GM21390 (cell line): ENCODE results near the gene TFDP2.
"Not testable (repeated sequence)": the region's sequence is repeated elsewhere in the genome, so short reads cannot be mapped to it uniquely, and the experiment has no call there.

Experiments
- ATAC-seq: cut with Tn5 transposase; IDR thresholded peaks from one replicate; pipeline ENCODE4 v1.9.1; 2021; ENCODE audit not compliant: unreplicated experiment

Gene TFDP2

GRCh38 chr3:141933421-141934300 lies 215.7 kb downstream of the TFDP2 start:
- no peak for ATAC-seq

GRCh38 chr3:141930801-141931200 lies 218.5 kb downstream of the TFDP2 start:
- ATAC-seq = no peak

GRCh38 chr3:141929341-141929995 lies 219.9 kb downstream of the TFDP2 start:
- ATAC-seq = no peak

GRCh38 chr3:141928631-141929270 lies 220.6 kb downstream of the TFDP2 start:
- ATAC-seq = no peak

- ATAC-seq = no peak
Observed at GRCh38 chr3:141926929-141927328, 222.4 kb downstream of the TFDP2 start.

- ATAC-seq = not testable (repeated sequence)
Observed at GRCh38 chr3:141925677-141926076, 223.7 kb downstream of the TFDP2 start.

- ATAC-seq = no peak
Observed at GRCh38 chr3:141921316-141921715, 228.0 kb downstream of the TFDP2 start.

- no peak for ATAC-seq
Observed at GRCh38 chr3:141920701-141921100, 228.6 kb downstream of the TFDP2 start.

- ATAC-seq = no peak
Observed at GRCh38 chr3:141915766-141916165, 233.6 kb downstream of the TFDP2 start.

- ATAC-seq = no peak
Observed at GRCh38 chr3:141915016-141915415, 234.3 kb downstream of the TFDP2 start.

- no peak for ATAC-seq
Observed at GRCh38 chr3:141914311-141914710, 235.0 kb downstream of the TFDP2 start.

GRCh38 chr3:141913150-141913811 lies 236.1 kb downstream of the TFDP2 start:
- ATAC-seq = peak; percentile 72

- ATAC-seq = not testable (repeated sequence)
Observed at GRCh38 chr3:141909986-141910385, 239.4 kb downstream of the TFDP2 start.

GRCh38 chr3:141909408-141909807 lies 239.9 kb downstream of the TFDP2 start:
- ATAC-seq = no peak

- ATAC-seq = no peak
Observed at GRCh38 chr3:141905129-141905528, 244.2 kb downstream of the TFDP2 start.

GRCh38 chr3:141904203-141904602 lies 245.1 kb downstream of the TFDP2 start:
- no peak for ATAC-seq

GRCh38 chr3:141901914-141902313 lies 247.4 kb downstream of the TFDP2 start:
- ATAC-seq = peak; percentile 53

- ATAC-seq = no peak
Observed at GRCh38 chr3:141900343-141900742, 249.0 kb downstream of the TFDP2 start.

- no peak for ATAC-seq
Observed at GRCh38 chr3:141898908-141899307, 250.4 kb downstream of the TFDP2 start.

- no peak for ATAC-seq
Observed at GRCh38 chr3:141895731-141896130, 253.6 kb downstream of the TFDP2 start.

GRCh38 chr3:141894524-141895176 lies 254.7 kb downstream of the TFDP2 start:
- ATAC-seq = no peak
